ENCODE data around the gene SPTBN4.

The SPTBN4 gene

DNA sequence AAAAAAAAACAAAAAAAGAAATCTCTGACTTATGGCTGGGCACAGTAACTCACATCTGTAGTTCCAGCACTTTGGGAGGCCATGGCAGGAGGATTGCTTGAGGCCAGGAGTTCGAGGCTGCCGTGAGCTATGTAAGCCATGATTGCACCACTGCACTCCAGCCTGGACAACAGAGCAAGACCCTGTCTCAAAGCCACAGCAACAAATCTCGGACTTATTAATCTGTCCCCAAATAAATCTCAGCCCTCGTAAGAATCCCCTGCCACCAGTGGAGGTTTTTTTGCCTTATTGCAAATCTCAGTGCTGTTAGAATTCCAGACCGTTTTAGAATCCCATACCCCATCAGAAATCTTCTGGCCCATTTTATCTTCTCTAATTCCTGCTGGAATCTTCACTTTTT is 114.7 kb downstream of the SPTBN4 start:
- H3K27me3 ChIP-seq (replicated peaks; ENCODE audit: insufficient read depth, low read length) = no peaks in the 10 kb centered on the region
- peaks cover 6% of the 10 kb centered on the region; the same call in 1 of the 2 replicates for H3K79me2 ChIP-seq (ENCODE audit: low read length)
- peaks cover 3% of the 10 kb centered on the region for H3K4me1 ChIP-seq (ENCODE audit: low read length)
- no peak overlapping the region for H3K9ac ChIP-seq (ENCODE audit: low read length)
- no peak for DNase-seq
- H4K20me1 ChIP-seq (ENCODE audit: insufficient read depth, low read length) = no peaks in the 10 kb centered on the region
- no peaks in the 10 kb centered on the region for H3K36me3 ChIP-seq (replicated peaks; ENCODE audit: insufficient read depth, low read length)
- H3F3A ChIP-seq (ENCODE audit: insufficient read depth, low read length) = no peaks in the 10 kb centered on the region
- H3K4me3 ChIP-seq (ENCODE audit: low read length) = no peak overlapping the region
- H2AFZ ChIP-seq (ENCODE audit: low read length) = no peak overlapping the region
- no peak overlapping the region for H3K27ac ChIP-seq (ENCODE audit: low read length)
- no peak overlapping the region for H3K4me2 ChIP-seq (ENCODE audit: low read depth, low read length)
- TF ChIP-seq EZH2 (optimal IDR thresholded peaks at IDR 0.05; ENCODE audit: low read depth, low read length) = no peak
- TF ChIP-seq, protein P1, sequence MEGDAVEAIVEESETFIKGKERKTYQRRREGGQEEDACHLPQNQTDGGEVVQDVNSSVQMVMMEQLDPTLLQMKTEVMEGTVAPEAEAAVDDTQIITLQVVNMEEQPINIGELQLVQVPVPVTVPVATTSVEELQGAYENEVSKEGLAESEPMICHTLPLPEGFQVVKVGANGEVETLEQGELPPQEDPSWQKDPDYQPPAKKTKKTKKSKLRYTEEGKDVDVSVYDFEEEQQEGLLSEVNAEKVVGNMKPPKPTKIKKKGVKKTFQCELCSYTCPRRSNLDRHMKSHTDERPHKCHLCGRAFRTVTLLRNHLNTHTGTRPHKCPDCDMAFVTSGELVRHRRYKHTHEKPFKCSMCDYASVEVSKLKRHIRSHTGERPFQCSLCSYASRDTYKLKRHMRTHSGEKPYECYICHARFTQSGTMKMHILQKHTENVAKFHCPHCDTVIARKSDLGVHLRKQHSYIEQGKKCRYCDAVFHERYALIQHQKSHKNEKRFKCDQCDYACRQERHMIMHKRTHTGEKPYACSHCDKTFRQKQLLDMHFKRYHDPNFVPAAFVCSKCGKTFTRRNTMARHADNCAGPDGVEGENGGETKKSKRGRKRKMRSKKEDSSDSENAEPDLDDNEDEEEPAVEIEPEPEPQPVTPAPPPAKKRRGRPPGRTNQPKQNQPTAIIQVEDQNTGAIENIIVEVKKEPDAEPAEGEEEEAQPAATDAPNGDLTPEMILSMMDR (IDR thresholded peaks at IDR 0.05; ENCODE audit: low read length) = no peak
- TF ChIP-seq EZH2phosphoT487 (IDR thresholded peaks at IDR 0.05; ENCODE audit: low read length) = no peak
- H3K9me3 ChIP-seq (replicated peaks; ENCODE audit: insufficient read depth, low read length) = no peaks in the 10 kb centered on the region
- no peaks in the 10 kb centered on the region for H3K9me2 ChIP-seq (replicated peaks; ENCODE audit: insufficient read depth, low read length)

DNA sequence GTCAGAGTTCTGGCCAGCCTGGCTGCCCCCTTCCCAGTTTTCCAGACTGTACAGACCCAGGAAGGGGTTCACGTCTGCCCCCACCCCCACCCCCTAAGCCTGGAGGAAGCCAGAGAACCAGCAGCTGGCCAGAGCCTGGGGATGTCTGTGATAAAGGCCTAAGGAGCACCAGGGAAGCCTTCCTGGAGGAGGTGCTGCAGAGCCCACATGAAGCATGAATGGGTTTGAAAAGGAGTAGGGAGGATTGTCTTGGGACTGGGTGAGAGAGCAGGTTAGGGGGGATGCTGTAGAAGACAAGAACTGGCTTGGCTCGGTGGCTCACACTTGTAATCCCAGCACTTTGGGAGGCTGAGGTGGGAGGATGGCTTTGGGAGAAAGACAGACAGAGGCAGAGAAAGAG is 115.7 kb downstream of the SPTBN4 start:
- Histone ChIP-seq H4K20me1 (ENCODE audit: insufficient read depth, low read length) (no peaks in the 10 kb centered on the region), H3K9me2 (replicated peaks; ENCODE audit: insufficient read depth, low read length) (no peaks in the 10 kb centered on the region), H3K27me3 (replicated peaks; ENCODE audit: insufficient read depth, low read length) (no peaks in the 10 kb centered on the region), H3K4me2 (ENCODE audit: low read depth, low read length) (no peak overlapping the region), H3K4me1 (ENCODE audit: low read length) (peaks cover 1% of the 10 kb centered on the region), H3K9ac (ENCODE audit: low read length) (no peak overlapping the region), H2AFZ (ENCODE audit: low read length) (no peak overlapping the region), H3K36me3 (replicated peaks; ENCODE audit: insufficient read depth, low read length) (no peaks in the 10 kb centered on the region), H3K9me3 (replicated peaks; ENCODE audit: insufficient read depth, low read length) (no peaks in the 10 kb centered on the region), H3K4me3 (ENCODE audit: low read length) (no peak overlapping the region), H3K27ac (ENCODE audit: low read length) (no peak overlapping the region), H3K79me2 (ENCODE audit: low read length) (peaks cover 1% of the 10 kb centered on the region; the same call in 1 of the 2 replicates), H3F3A (ENCODE audit: insufficient read depth, low read length) (no peaks in the 10 kb centered on the region)
- TF ChIP-seq EZH2phosphoT487 (IDR thresholded peaks at IDR 0.05; ENCODE audit: low read length) (no peak), EZH2 (optimal IDR thresholded peaks at IDR 0.05; ENCODE audit: low read depth, low read length) (no peak)
- TF ChIP-seq, protein P1 (IDR thresholded peaks at IDR 0.05; ENCODE audit: low read length) = no peak
- DNase-seq = no peak

DNA sequence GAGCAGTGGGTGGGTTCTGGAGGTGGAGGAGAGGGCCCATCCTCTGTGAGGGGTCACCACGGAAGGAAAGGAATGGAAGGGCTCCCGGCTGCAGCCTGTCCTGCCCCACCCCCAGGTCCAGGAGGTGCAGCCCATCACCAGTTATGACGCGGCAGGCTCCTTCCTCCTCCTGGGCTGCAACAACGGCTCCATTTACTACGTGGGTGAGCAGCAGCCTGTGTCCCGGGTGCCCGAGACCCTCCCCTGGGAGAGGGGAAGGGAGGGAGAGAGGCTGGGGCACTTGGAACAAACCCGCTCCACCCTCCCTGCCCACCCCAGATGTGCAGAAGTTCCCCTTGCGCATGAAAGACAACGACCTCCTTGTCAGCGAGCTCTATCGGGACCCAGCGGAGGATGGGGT is 116.5 kb downstream of the SPTBN4 start:
- Histone ChIP-seq H3K9me3 (replicated peaks; ENCODE audit: insufficient read depth, low read length) (no peaks in the 10 kb centered on the region), H3K27ac (ENCODE audit: low read length) (no peak overlapping the region), H3K4me3 (ENCODE audit: low read length) (no peak overlapping the region), H3F3A (ENCODE audit: insufficient read depth, low read length) (no peaks in the 10 kb centered on the region), H3K9me2 (replicated peaks; ENCODE audit: insufficient read depth, low read length) (no peaks in the 10 kb centered on the region), H3K79me2 (ENCODE audit: low read length) (no peaks in the 10 kb centered on the region), H2AFZ (ENCODE audit: low read length) (no peak overlapping the region), H3K27me3 (replicated peaks; ENCODE audit: insufficient read depth, low read length) (no peaks in the 10 kb centered on the region), H3K4me2 (ENCODE audit: low read depth, low read length) (no peak overlapping the region), H4K20me1 (ENCODE audit: insufficient read depth, low read length) (no peaks in the 10 kb centered on the region), H3K36me3 (replicated peaks; ENCODE audit: insufficient read depth, low read length) (no peaks in the 10 kb centered on the region), H3K4me1 (ENCODE audit: low read length) (no peaks in the 10 kb centered on the region; the same call in 1 of the 2 replicates), H3K9ac (ENCODE audit: low read length) (no peak overlapping the region)
- DNase-seq = no peak
- no peak for TF ChIP-seq EZH2 (optimal IDR thresholded peaks at IDR 0.05; ENCODE audit: low read depth, low read length)
- TF ChIP-seq, protein P1 (IDR thresholded peaks at IDR 0.05; ENCODE audit: low read length) = no peak
- TF ChIP-seq EZH2phosphoT487 (IDR thresholded peaks at IDR 0.05; ENCODE audit: low read length) = no peak

Measured in MM.1S (cell line).